HEK293T (cell line): ENCODE measurements around the gene RABGAP1L.

Experiments
- ARNT ChIP-seq: fragments of 450-650 bp; IDR thresholded peaks from 2 replicates; pipeline ENCODE4 v1.6.1; 2017; ENCODE audit warnings: mild to moderate bottlenecking
- FOXA1 ChIP-seq: fragments of 450-650 bp; IDR thresholded peaks from 2 replicates; pipeline ENCODE4 v1.6.1; 2016; ENCODE audit warnings: mild to moderate bottlenecking
- FOXM1 ChIP-seq: fragments of 450-650 bp; IDR thresholded peaks from 2 replicates; pipeline ENCODE4 v1.6.1; 2017; ENCODE audit warnings: mild to moderate bottlenecking, borderline replicate concordance
- PKNOX1 ChIP-seq: fragments of 450-650 bp; IDR thresholded peaks from 2 replicates; pipeline ENCODE4 v1.6.1; 2016
- SUZ12 ChIP-seq: fragments of 450-650 bp; IDR thresholded peaks from 2 replicates; pipeline ENCODE4 v1.6.1; 2016; ENCODE audit warnings: mild to moderate bottlenecking
- ZNF384 ChIP-seq: fragments of 450-650 bp; IDR thresholded peaks from 2 replicates; pipeline ENCODE4 v1.6.1; 2016

DNA sequence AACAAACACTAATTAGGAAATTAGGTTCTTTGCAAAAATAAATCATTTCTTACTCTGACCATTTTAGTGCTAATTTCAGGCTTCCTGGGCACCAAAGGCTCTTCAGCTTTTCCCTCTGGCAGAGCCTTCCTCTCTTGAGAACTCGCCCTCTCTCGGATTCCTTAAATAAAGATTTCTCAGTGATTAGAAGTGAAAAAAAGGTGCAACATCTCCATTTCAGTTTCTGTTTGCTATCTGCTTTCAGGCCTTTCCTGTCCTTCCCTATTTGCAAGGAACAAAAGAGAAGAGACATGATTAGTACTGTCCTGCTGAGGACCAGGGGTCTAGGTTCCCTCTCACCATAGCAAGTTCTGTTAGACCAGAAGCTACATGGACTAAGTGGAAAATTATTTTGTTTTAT, 812.6 kb downstream of the RABGAP1L start:
- no peak for TF ChIP-seq PKNOX1
- TF ChIP-seq ARNT, result no peak
- TF ChIP-seq FOXM1, result no peak
- TF ChIP-seq SUZ12, result no peak
- TF ChIP-seq ZNF384, result no peak
- TF ChIP-seq FOXA1, result no peak
